ENCODE results near the gene ADAMTSL1.

DNA sequence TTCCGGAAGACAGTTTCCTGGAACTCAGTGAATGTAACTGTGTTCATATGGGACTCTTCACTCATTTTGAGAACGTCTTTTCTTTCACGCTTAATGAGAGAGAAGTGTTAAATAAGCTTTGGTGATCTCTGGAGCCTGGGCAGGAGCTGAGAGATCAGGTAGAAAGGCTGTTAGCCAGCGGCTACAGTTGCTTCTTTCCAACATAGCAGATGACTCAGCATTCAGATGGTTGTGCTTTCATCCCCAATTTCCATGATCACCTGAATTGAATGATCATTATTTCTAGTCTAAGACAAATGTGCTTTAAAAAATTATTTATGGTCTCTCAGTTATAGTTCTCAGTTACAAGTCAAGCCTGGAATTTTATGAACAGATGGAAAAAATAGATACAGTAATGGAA, 234.5 kb downstream of the ADAMTSL1 start:
- TF ChIP-seq EP300 (IDR thresholded peaks at IDR 0.05; ENCODE audit: borderline replicate concordance in 1 of 2, low read depth in 2 of 2, low read length in 2 of 2) (no peak), HDAC6 (IDR thresholded peaks at IDR 0.05; ENCODE audit: low read depth, low read length) (no peak), EZH2 (IDR thresholded peaks at IDR 0.05; ENCODE audit: low read depth, low read length, severe bottlenecking) (no peak), POLR2AphosphoS5 (IDR thresholded peaks at IDR 0.05; ENCODE audit: low read depth, low read length) (no peak), BRCA1 (IDR thresholded peaks at IDR 0.05; ENCODE audit: low read depth, low read length) (no peak), ZNF274 (IDR thresholded peaks at IDR 0.05; ENCODE audit: borderline replicate concordance, extremely low read depth, low read length) (no peak), RNF2 (IDR thresholded peaks at IDR 0.05; ENCODE audit: borderline replicate concordance, low read depth, low read length, missing control alignments, poor library complexity, severe bottlenecking) (no peak), POLR2A (IDR thresholded peaks at IDR 0.05; ENCODE audit: control extremely low read depth in 1 of 2, low read depth in 2 of 2, low read length in 2 of 2) (no peak), GABPA (IDR thresholded peaks at IDR 0.05; ENCODE audit: borderline replicate concordance, insufficient read depth, low read length) (no peak), KDM5A (IDR thresholded peaks at IDR 0.05; ENCODE audit: low read length) (no peak), KDM1A (IDR thresholded peaks at IDR 0.05; ENCODE audit: borderline replicate concordance, low read length) (no peak), SAP30 (IDR thresholded peaks at IDR 0.05; ENCODE audit: insufficient read depth, insufficient replicate concordance, low read length) (no peak)
- TF ChIP-seq, protein P1, sequence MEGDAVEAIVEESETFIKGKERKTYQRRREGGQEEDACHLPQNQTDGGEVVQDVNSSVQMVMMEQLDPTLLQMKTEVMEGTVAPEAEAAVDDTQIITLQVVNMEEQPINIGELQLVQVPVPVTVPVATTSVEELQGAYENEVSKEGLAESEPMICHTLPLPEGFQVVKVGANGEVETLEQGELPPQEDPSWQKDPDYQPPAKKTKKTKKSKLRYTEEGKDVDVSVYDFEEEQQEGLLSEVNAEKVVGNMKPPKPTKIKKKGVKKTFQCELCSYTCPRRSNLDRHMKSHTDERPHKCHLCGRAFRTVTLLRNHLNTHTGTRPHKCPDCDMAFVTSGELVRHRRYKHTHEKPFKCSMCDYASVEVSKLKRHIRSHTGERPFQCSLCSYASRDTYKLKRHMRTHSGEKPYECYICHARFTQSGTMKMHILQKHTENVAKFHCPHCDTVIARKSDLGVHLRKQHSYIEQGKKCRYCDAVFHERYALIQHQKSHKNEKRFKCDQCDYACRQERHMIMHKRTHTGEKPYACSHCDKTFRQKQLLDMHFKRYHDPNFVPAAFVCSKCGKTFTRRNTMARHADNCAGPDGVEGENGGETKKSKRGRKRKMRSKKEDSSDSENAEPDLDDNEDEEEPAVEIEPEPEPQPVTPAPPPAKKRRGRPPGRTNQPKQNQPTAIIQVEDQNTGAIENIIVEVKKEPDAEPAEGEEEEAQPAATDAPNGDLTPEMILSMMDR (IDR thresholded peaks at IDR 0.05; ENCODE audit: control extremely low read depth in 1 of 3, insufficient read depth in 1 of 3, low read depth in 1 of 3, low read length in 3 of 3) = no peak
- TF ChIP-seq, protein P2, sequence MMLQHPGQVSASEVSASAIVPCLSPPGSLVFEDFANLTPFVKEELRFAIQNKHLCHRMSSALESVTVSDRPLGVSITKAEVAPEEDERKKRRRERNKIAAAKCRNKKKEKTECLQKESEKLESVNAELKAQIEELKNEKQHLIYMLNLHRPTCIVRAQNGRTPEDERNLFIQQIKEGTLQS (IDR thresholded peaks at IDR 0.05; ENCODE audit: insufficient read depth, low read depth, low read length) = no peak

Data from H1 (cell line).